ENCODE results near the gene PRR12. TPM values are rescaled to one million over a fixed set of nuclear protein-coding genes. Genes with fewer than 3 reads are reported as not detected.

Gene PRR12
- total and polyA plus RNA-seq, 2 donors (not counting 1 experiment from before 2014, with no cell fraction given) = 8.4 to 70.7 TPM

- Histone ChIP-seq H3K27ac (ENCODE audit: low read length in 2 of 2) (no peak overlapping the region), H3K36me3 (replicated peaks in 1 of 2; ENCODE audit: control extremely low read depth in 1 of 2, control insufficient read depth in 1 of 2, extremely low read depth in 1 of 2, insufficient read depth in 2 of 2, low read length in 1 of 2) (peaks cover 0 to 81% of the 10 kb centered on the region in 2 experiments), H3K4me3 (ENCODE audit: control extremely low read depth in 1 of 5, extremely low read depth in 1 of 5, insufficient read depth in 1 of 5, low read depth in 2 of 5, low read length in 4 of 5) (no peak overlapping the region), H3K9ac (ENCODE audit: low read length) (no peak overlapping the region), H3K9me3 (ENCODE audit: control extremely low read depth in 1 of 3, control insufficient read depth in 2 of 3, insufficient read depth in 1 of 3, low read length in 2 of 3) (peaks cover 0 to 4% (median 0%) of the 10 kb centered on the region in 3 donors), H2AFZ (ENCODE audit: insufficient read depth, low read depth, low read length, poor library complexity, severe bottlenecking) (no peak overlapping the region), H3K4me1 (ENCODE audit: control insufficient read depth in 2 of 2, insufficient read depth in 2 of 2, low read length in 2 of 2) (no peaks in the 10 kb centered on the region), H4K20me1 (ENCODE audit: control insufficient read depth, insufficient read depth, low read length, poor library complexity, severe bottlenecking) (peaks cover 74% of the 10 kb centered on the region), H3K79me2 (ENCODE audit: control insufficient read depth, insufficient read depth, low read length) (peaks cover 31% of the 10 kb centered on the region), H3K27me3 (replicated peaks in 1 of 4; ENCODE audit: control extremely low read depth in 1 of 4, control insufficient read depth in 3 of 4, insufficient read depth in 4 of 4, low read length in 3 of 4) (no peaks in the 10 kb centered on the region), H3K4me2 (replicated peaks; ENCODE audit: low read depth, low read length, poor library complexity, severe bottlenecking) (no peak overlapping the region)
- no peak for DNase-seq
- POLR2A ChIA-PET = no interaction called here
- WGBS (ENCODE audit: insufficient coverage) = 94% methylated on average over 17 of the region's 17 CpGs
- TF ChIP-seq CTCF (IDR thresholded peaks at IDR 0.05) (no peak), EZH2 (IDR thresholded peaks at IDR 0.05; ENCODE audit: borderline replicate concordance, insufficient read depth, low read depth, low read length, poor library complexity, severe bottlenecking) (no peak)
- Mint-ChIP-seq H3K4me1 (no peaks in the 10 kb centered on the region), H3K27ac (no peak overlapping the region), H3K27me3 (no peaks in the 10 kb centered on the region), H3K4me3 (no peak overlapping the region), H3K9me3 (ENCODE audit: insufficient read depth) (no peaks in the 10 kb centered on the region)
- intact Hi-C loops (cut with micrococcal nuclease) = no loop called here
- ATAC-seq (ENCODE audit: low read depth) = no peak
- CTCF ChIA-PET = interaction anchor here (1.6 kb wide), 1 partner anchor 88 kb away, joined by 4 read pairs; no protein-coding TSS in a partner anchor
These were observed 65.6 kb downstream of the PRR12 start for GRCh38 chr19:49656456-49657109.

- Histone ChIP-seq H3K4me1 (ENCODE audit: control insufficient read depth in 2 of 2, insufficient read depth in 2 of 2, low read length in 2 of 2) (no peaks in the 10 kb centered on the region), H3K79me2 (ENCODE audit: control insufficient read depth, insufficient read depth, low read length) (peaks cover 39% of the 10 kb centered on the region), H3K27ac (ENCODE audit: low read length in 2 of 2) (no peak overlapping the region), H3K4me3 (ENCODE audit: control extremely low read depth in 1 of 5, extremely low read depth in 1 of 5, insufficient read depth in 1 of 5, low read depth in 2 of 5, low read length in 4 of 5) (no peak overlapping the region), H3K36me3 (replicated peaks in 1 of 2; ENCODE audit: control extremely low read depth in 1 of 2, control insufficient read depth in 1 of 2, extremely low read depth in 1 of 2, insufficient read depth in 2 of 2, low read length in 1 of 2) (peaks cover 2 to 88% of the 10 kb centered on the region in 2 experiments), H3K4me2 (replicated peaks; ENCODE audit: low read depth, low read length, poor library complexity, severe bottlenecking) (no peak overlapping the region), H3K9ac (ENCODE audit: low read length) (no peak overlapping the region), H3K9me3 (ENCODE audit: control extremely low read depth in 1 of 3, control insufficient read depth in 2 of 3, insufficient read depth in 1 of 3, low read length in 2 of 3) (peaks cover 0 to 1% (median 0%) of the 10 kb centered on the region in 3 donors), H3K27me3 (replicated peaks in 1 of 4; ENCODE audit: control extremely low read depth in 1 of 4, control insufficient read depth in 3 of 4, insufficient read depth in 4 of 4, low read length in 3 of 4) (no peaks in the 10 kb centered on the region), H2AFZ (ENCODE audit: insufficient read depth, low read depth, low read length, poor library complexity, severe bottlenecking) (no peak overlapping the region), H4K20me1 (ENCODE audit: control insufficient read depth, insufficient read depth, low read length, poor library complexity, severe bottlenecking) (peaks cover 82% of the 10 kb centered on the region)
- no peak overlapping the region for H3K27ac Mint-ChIP-seq
- 98% methylated on average over 22 of the region's 22 CpGs for whole genome bisulfite sequencing (ENCODE audit: insufficient coverage)
- TF ChIP-seq EZH2 (IDR thresholded peaks at IDR 0.05; ENCODE audit: borderline replicate concordance, insufficient read depth, low read depth, low read length, poor library complexity, severe bottlenecking) = no peak
- ATAC-seq (ENCODE audit: low read depth) (no peak), DNase-seq (no peak)
- H3K4me1 Mint-ChIP-seq = peaks cover 2% of the 10 kb centered on the region
- POLR2A ChIA-PET = no interaction called here
- no peaks in the 10 kb centered on the region for H3K27me3 Mint-ChIP-seq
- H3K4me3 Mint-ChIP-seq = no peak overlapping the region
- CTCF ChIA-PET = interaction anchor here (0.5 kb wide), 1 partner anchor 187 kb away, joined by 3 read pairs; no protein-coding TSS in a partner anchor
- no peaks in the 10 kb centered on the region for H3K9me3 Mint-ChIP-seq (ENCODE audit: insufficient read depth)
- intact Hi-C loops (cut with micrococcal nuclease) = no loop called here
These were observed 66.6 kb downstream of the PRR12 start for GRCh38 chr19:49657493-49658138.
